Stimulated activated CD4-positive, alpha-beta T cell treated with anti-CD3 and anti-CD28 coated beads, Interleukin-4, amount 100 ng/mL, for 1 hour (primary cell): ENCODE data around the gene HSD11B1.

Experiments used
- DNase-seq: peaks from one replicate; pipeline ENCODE4 v3.0.0-alpha.2; 2020

Gene HSD11B1

DNA sequence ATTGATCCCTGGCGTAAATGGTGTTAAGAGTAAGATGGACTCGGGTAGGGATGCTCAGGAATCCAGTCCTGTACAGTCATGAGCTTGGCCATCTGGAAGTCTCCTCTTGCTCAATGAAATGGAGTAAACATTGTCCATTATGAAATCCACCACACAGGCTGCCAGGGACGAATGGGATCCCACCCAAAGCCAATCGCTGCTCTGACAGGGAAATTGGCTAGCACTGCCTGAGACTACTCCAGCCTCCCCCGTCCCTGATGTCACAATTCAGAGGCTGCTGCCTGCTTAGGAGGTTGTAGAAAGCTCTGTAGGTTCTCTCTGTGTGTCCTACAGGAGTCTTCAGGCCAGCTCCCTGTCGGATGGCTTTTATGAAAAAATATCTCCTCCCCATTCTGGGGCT, at the start of gene HSD11B1:
Gene HSD11B1 (plus strand): TSS at position 263 of the 400 bp plus-strand sequence. CDS start 97 bp downstream, at position 360.
- DNase-seq: no peak

- no peak for DNase-seq
Measured at GRCh38 chr1:209655411-209656231, 49.0 kb upstream of the HSD11B1 start.

DNA sequence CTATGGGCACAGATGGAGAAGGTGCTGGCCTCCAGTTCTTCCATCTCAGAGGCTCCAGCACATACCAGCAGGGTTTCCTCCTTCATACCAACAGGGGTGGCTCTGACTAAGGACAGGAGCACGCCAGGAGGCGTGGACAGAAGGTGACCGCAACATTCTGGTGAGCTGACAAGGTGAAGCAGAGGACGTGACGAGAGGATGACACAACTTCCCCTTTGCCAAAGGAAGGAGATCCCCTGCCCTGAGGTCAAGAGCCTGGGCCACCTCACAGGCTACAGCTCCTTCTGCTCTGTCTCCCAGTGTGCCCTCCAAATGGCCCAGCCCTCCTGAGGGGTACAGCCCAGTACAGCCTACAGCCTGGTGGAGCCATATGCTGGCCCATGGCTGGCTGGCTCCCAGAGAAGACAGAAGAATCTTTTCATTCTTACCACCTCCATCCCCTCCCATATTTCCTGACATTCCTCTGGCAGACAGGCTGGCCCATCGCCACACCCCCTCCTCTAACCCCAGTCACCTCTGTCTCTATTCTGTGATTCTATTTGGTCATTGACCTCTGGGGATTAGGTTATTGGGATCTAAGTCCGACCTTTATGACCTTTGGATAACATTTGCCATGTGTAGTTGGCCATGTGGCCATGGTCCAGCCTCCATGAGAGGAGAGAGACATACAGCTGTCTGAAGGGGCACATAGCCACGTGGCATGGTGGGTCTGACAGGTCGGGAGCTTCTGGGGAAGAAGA, 47.3 kb upstream of the HSD11B1 start:
- no peak for DNase-seq

DNA sequence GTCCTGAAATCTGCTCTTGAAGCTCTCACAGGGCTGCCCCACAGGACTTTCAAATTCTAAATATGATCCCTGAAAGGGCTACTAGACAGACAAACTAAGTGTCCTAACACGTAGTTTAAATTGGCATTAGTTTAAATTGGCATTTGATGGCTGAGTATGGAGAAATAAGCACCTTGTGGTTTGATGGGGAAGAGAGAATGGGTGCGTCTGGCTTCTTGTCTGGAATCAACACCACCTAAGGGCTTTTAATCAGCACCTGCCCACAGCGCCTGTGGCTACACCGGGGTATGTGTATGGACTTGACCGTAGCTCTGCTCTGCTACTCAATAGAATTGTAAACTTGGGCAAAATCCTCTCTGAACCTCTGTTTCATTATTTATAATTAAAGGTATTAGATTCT, 46.7 kb upstream of the HSD11B1 start:
- DNase-seq: no peak

- no peak for DNase-seq
Measured at GRCh38 chr1:209659909-209660308, 44.7 kb upstream of the HSD11B1 start.

DNA sequence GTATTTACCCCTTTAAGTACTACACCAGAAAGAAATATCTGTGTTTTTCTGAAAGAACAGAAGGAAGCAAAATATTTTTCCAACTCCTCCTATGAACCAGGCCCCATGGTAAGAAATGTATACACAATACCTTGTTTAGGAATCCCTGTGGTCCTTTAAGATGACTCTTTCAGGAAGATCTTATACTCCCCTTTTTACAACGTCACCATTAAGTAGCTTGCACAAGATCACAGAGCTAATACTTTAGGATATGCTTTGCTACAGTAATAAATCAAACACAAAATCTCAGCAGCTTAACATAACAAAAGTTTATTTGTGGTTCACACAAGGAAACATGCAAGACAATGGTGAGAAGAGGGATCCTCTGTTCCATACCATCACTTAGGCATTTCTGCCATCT, 43.6 kb upstream of the HSD11B1 start:
- no peak for DNase-seq

DNA sequence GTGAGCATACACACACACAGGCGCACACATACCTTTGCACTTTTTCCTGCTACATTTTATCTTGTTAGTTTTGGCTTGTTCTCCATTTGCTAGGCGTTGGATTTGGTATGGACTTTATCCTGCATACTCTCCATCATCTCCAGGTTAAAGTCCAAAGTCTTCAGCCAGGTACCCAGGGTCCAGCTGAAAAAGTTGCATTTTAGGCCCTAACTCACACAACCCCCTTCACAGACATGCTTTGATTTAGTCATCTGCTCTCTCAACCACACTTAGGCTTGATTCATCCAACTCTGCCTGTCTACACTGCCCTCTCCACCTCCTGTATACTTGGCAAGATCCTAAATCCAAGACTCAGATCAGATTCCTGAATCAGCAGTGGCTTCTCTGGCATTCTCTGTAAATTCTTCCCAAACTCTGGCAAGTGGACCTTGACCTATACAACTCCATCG, 41.7 kb upstream of the HSD11B1 start:
- DNase-seq: no peak

DNA sequence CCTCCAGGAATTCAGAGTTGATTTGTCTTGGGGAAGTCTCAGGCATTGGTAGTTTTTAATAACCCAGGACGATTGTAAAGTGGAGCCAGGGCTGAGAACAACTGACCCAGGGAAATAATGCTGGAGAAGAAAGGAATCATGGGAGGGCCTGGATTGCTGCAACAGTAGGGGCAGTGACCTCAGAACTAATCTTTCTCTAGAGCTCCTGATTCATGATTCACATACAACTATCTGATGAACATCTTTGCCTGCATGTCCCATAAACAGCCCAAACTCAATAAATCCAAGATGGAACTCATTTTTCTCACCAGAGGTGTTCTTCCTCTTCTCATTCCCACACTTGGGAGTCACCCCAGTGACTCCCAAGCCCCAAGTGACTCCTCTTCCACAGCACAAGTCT, 37.5 kb upstream of the HSD11B1 start:
- no peak for DNase-seq

GRCh38 chr1:209667708-209668107, 36.9 kb upstream of the HSD11B1 start:
- no peak for DNase-seq

DNA sequence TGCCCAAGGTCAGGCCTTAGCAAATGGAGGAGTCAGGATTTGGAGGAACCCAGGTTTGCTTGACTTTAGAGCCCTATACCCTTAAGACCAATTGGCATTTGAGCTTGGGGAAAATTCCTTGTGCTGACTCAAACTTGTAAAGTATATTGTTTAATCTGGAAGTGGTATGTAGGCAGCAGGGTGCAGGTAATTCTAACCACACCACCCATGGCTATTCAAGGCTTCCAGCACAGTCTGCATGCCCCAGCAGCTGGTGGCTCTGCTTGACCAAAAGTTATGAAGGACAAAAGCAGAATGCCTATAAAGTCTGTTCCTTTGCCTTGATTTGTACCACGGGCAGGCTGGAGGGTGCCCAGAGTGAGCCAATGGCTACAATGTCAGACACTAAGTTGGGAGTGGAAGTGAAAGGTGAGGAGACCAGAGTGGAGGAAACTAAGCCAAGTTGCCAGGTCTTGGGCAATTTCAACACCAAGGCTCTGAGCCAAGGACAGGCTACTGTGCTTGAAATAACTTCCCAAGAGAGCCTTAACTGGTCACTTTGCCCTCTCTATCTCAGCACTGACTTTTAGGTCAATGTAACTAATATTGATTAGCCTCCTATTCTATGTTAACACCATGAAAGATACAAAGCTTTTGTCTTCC, 34.1 kb upstream of the HSD11B1 start:
- no peak for DNase-seq

GRCh38 chr1:209672705-209673630, 31.7 kb upstream of the HSD11B1 start:
- DNase-seq: no peak

DNA sequence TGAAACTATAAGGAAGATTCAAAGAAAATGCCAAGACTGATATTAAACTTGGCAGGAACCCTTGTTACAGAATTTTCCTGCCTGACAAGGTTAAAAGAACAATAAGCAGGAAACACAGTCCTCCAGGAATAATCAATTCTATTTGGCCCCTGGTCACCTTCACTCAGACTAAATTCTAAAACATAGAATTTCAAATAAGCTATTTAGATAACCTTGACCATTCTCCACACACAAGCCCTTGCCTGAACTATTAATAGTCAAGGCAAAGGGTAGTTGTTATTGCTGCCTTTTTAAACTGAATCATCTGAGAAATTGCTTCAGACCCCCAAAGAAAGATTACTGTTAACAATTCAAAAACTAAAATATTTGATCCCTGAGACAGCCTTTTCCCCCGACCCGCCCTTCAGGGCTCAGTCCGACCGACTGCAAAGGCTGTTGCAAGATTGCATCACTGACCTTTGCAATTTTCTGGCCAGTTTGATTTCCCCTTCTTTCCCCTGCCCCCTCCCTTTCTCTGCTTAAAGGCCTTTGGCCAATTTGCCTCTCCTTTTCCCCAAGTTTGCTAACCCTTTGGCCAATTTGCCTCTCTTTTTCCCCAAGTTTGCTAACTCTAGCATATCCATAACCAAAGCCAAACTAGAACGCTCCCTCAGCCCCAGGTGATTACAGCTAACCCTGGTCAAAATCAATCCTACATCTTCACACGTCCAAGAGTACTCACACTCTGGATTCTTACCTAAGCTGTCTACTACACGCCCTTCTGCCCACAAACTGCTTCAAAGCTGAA, 30.8 kb upstream of the HSD11B1 start:
- DNase-seq: no peak

DNA sequence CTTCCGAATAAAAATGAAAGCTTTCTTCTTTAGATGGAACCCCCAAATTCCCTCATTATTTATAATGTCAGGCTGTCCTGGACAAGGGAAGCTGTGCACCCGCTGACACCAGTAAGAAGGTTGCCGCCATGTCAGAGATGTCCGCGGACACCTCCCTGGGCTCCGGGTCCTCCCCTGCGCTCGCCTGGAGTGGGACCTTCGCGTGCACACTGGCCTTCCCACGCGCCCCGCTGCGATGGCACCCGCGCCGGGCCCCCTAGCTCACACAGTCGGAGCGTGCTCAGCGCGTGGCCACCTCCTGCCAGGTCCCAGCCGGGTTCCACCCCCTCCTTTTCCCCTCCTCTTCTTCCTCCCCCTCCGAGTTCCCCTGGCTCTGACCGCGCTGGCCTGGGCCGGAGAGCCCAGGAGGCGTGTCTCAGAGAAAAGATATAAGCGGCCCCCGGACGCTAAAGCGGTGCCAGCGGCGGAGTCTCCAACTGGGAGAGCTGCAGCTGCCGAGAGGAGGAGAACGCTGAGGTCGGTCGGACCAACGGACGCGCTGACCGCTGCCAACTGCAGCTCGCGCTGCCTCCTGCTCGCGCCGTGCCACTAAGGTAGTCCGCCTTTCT, 29.6 kb upstream of the HSD11B1 start, which contains the start of gene G0S2:
Gene G0S2 (plus strand): TSS at position 456 of the 608 bp plus-strand sequence. CDS start 273 bp downstream, outside the sequence.
- DNase-seq: peak; percentile 50

DNA sequence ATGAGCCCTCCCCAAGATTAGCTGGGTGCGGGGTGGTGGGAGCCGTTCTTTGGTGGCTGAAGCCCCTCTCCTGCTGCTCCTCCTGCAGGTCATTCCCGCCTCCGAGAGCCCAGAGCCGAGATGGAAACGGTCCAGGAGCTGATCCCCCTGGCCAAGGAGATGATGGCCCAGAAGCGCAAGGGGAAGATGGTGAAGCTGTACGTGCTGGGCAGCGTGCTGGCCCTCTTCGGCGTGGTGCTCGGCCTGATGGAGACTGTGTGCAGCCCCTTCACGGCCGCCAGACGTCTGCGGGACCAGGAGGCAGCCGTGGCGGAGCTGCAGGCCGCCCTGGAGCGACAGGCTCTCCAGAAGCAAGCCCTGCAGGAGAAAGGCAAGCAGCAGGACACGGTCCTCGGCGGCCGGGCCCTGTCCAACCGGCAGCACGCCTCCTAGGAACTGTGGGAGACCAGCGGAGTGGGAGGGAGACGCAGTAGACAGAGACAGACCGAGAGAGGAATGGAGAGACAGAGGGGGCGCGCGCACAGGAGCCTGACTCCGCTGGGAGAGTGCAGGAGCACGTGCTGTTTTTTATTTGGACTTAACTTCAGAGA, 29.0 kb upstream of the HSD11B1 start:
- peak; percentile 10 for DNase-seq

DNA sequence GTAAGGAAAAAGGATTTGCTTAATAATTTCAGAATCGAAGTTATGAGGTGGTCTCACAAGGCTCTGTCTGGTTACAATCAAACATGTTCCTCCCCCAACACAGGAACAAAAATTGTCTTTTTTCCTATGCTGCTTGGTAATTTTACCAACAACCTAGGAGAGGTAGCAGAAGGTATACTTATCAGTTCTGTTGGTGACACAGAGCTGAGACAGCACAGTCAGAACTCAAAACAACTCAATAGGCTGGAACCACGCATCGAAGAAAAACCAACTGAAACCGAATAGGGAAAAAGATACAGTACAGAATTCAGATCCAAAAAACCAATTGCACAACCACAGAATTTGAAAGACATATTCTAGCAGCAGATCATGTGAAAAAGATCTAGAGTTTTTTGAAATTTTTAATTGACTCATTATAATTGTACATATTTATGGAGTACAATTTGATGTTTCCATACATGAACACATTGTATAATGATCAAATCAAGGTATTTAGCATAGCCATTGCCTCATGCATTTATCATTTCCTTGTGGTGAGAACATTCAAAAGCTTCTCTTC, 25.6 kb upstream of the HSD11B1 start:
- DNase-seq: no peak

DNA sequence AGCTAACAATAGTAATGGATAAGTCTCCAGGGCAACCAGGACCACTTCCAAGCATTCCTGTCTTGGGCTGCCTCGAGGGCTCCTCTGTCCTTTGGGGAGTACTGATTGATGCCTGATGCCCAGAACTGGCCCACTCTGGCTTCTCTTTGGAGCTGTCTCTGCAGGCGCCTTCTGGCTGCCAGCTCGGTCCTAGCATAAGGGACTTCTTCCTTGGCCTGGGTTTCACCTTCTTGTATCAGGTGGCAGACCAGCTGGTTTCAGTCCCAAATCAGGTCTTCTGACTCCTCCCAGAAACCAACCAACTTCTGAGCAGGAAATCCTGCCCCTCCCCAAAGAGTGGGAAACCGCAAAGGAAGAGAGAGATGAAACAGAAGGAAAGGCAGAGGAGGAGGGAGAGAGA, 18.8 kb upstream of the HSD11B1 start:
- DNase-seq: no peak

DNA sequence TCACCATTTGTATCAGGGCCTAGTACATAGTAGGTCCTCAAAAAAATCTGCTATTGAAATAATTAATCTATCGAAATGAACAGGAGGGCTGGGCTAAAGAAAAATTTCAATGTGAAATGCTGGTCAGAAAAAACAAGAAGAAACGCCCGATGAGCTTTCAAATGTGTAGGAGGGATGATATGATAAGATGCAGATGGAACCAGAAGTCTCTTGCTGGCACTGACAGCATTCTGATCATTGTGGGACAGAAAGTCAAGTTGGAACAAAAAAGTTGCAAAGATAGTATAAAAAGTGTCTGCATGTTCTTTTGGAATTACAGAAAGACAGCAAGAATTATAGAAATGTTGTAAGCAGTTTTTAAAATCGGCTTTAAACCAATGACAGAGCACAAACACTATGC, 18.3 kb upstream of the HSD11B1 start:
- no peak for DNase-seq

DNA sequence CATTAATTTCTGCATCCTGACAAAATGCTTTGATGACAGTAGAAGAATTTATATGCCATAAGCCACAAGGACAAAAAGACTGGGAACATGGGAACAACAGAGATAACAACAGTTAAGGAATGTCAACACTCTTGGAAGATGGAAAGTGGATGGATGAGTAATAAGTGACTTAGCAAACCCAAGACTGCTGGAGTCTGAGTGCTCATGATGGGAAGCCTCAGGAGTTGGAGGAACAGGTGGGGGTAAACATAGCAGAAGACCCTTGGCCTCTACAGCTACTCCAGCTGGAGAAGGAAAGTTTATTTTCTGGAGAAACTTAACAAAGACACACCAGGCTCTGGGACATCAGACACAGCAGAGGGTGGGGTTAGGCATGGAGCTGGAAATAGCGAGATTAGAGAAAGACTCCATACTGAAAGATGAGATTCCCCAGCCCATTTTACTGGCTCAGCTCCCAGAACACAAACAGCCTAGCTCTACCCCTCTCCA, 15.9 kb upstream of the HSD11B1 start:
- no peak for DNase-seq

DNA sequence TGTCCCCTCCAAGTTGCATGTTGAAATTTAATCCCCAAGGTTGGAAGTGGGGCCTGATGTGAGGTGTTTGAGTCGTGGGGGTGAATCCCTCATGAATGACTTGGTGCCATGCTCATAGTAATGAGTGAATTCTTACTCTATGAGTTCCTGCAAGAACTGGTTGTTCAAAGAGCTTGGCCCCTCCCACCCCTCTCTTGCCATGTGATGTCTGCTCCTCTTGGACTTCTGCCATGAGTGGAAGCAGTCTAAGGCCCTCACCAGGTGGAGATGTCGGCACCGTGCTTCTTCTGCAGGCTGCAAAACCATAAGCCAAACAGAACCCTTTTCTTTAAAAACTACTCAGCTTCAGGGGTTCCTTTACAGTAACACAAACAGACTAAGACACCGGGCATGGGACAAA, 15.2 kb upstream of the HSD11B1 start:
- no peak for DNase-seq

- no peak for DNase-seq
Measured at GRCh38 chr1:209691237-209691636, 13.4 kb upstream of the HSD11B1 start.
